Left renal pelvis (tissue), 4 donors: ENCODE measurements around the gene MAB21L4. TPM values are rescaled to one million over a fixed set of nuclear protein-coding genes. Genes with fewer than 3 reads are reported as not detected.

ENCODE experiments used
- DNase-seq, 4 donors: peaks; one replicate each; pipeline ENCODE4 v3.0.0-alpha.2; 2013; ENCODE audit warnings: low read depth in 4 of 4, low spot score in 3 of 4
- polyA plus RNA-seq, 4 donors: library from polyadenylated mRNA; unstranded; fragments of 120-200 nt; gene quantifications; one replicate each; pipeline ENCODE4 v1.2.1, GENCODE V29; 2013; ENCODE audit not compliant: insufficient read length in 4 of 4

MAB21L4 gene
- polyA plus RNA-seq, 4 donors, result 0.18 to 2.5 (median 1.6) TPM

DNA sequence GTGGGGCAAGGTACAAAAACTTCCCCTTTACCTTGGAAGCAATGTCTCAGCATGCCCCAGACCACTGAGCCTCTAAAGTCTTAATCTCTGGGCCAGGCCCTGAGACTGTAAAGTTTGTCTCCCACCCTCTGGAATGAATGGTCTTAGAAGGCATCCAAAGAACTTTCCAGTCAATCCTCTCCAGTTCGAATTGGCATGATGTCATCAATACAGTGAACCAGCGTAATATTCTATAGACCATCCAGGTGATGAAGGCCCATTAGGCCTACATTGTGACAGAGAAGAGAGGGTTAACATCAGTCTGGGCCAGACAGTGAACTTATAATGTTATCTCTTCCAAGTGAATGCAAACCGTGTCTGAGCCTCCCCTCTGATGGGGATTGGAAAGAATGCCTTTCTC is 11.2 kb downstream of the MAB21L4 start:
- no peak for DNase-seq

DNA sequence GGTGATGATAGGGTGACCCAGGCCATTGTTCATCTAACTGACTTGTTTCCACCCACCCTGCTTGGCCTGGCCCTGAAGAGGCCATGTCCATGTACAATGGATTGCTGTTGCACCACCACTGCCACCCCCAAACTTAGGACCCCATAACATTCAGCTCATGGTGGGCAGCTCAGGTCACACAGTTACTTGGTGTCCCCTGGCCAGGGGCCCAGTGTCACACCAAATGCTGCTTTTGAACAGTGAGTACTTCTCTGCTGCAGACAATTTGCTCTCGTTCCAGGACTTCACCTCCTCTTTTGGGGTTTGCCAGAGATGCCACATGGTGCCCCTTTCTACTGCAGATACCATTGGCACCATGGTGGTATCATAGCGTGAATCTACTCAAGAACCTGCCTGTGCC is 11.7 kb downstream of the MAB21L4 start:
- DNase-seq, result no peak

DNA sequence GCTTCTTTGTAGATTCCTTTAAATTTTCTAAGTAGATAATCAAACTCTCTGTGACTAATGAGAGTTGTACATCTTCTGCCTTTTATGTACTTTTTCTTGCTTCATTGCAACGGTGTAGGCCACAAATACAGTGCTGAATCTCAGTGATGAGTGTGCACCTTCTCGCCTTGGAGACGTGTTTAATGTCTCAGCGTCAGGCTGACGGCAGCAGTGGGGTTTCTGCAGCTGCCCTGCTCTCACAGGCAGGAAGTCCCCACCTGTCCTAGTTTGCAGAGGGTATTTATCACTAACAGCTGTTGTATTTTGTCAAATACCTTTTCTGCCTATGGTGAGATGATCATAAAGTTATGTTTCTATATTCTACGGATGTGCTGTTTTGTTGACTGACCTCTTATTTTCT is 14.0 kb downstream of the MAB21L4 start:
- no peak for DNase-seq

DNA sequence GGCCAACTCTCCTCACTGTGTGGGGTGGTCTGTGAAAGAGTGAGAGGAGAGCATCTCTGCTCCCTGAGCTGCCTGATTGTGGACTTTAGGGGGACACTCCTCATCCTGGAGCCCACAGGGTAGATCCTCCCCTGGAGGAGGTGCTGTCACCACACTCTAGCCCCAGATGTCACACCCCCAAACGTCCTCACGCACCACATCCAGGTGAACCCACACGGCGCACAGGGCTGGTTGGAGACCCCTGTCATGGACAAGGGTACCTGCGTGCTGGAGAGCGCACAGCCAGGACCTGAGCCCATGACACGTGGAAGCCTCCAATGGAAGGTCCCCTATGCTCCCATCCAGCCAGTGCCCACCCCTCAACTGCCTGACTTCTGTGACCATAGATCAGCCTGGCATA is 16.9 kb downstream of the MAB21L4 start:
- DNase-seq, result no peak

DNA sequence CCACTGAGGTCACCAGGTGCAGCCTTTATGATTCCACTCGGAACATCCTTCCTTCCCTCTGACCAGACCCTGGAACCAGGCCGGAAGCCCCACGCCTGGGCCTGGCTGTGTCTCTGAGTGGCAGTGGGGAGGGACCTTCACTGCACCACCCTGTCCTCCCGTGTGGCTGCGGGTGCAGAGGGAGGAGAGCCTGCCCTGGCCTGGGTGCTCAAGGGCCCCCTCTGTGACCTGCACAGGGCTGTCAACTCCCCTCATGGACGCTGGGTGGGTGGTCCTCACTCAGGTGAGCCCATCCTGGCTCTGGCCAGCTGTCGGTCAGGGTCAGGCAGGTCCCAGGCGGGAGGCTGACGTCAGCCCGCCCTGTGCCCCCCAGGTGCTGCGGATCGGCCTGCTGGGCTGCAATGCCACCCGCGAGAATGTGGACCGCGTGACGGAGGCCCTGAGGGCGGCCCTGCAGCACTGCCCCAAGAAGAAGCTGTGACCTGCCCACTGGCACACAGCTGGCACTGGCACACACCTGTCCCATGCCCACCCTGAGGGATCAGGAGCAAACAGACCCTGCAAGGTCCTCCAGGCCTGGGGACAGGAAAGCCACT is 17.5 kb downstream of the MAB21L4 start:
- DNase-seq, result no peak

DNA sequence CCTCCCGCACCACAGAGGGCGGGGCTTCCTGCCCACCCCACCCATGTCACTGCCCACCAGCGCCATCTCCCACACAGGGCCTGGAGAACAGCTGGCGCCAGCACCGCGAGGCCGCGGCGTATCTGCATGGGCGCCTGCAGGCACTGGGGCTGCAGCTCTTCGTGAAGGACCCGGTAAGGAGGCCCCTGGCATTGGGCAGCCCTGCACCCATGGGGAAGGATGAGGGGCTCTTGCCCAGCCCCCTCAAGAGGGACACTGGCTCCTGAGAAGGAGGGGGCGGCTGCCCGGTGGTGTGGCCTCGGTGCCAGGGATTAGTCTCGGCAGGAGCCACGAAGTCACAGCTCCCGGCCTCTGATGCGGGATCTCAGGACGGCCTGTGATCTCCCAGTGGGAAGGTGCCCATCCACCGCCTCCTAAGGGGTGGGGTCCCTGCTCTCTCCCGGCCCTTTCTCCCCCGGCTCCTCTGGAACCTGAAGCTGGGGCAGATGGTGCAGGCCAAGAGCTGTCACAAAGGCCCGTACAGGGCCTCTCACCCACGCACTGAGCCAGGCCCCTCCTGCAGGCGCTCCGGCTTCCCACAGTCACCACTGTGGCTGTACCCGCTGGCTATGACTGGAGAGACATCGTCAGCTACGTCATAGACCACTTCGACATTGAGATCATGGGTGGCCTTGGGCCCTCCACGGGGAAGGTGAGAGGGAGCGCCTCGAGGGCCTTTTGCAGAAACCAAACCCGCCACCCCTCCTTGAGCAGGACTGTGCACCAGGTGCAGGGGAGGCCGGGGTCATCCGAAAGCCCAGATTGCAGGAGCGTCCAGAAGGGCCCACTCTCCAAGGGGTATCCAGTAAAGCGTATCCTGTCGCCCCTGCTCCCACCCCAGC is 18.3 kb downstream of the MAB21L4 start:
- no peak for DNase-seq

DNA sequence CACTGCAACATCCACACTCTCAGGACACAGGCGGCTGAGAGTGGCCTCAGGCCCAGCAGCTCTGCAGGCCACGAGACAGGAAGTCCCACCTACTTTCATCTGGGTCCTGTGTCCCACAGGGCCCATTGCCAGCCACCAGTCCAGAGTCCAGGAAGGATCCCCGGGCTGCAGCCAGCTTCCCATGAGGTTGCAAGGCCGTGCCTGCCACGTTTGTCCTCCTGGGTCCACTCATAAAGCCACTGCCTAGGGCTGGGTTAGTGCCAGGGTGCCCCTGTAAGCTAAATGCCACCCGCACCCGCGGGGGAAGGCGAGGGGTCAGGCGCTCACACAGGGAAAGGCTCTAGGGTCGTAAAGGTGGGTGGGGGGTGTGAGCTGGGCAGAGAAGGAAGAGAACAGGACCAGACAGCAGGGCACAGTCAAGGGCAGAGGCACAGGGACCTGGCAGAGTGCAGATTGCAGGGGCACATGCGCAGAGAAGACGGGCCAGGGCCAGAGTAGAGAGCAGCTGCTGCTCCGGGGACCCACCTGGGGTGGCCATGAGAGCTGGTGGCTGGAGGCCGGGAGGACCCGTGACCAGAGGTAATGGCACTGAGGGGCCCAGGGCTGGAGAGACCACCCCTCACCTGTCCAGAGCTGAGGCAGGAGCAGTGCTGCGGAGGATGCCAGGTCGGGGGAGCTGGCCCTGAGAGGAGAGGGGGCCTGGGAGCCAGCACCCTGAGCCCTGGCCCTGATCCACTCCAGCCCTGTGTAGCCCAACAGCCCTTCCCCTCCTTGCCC is 19.3 kb downstream of the MAB21L4 start:
- DNase-seq, result no peak

DNA sequence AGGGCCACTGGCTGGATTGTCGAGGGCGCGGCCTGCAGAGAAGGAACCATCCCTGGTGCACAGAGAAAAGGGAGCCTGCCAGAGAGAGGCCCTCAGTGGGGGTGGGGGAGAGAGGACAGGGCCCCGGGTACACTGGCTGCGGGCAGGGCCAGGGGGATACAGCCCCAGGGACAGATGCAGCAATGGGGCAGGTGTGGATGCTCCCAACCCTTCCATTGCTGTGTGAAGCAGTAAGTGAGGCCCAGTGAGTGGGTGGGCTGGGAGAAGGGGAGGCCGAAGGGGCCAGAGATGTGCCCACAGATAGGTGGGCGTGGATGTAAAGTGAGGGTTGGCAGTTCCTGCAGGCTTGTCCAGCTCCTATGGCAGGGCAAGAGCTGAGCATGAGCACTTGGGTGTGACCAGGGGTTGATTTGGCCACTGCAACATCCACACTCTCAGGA is 19.9 kb downstream of the MAB21L4 start:
- no peak for DNase-seq

DNA sequence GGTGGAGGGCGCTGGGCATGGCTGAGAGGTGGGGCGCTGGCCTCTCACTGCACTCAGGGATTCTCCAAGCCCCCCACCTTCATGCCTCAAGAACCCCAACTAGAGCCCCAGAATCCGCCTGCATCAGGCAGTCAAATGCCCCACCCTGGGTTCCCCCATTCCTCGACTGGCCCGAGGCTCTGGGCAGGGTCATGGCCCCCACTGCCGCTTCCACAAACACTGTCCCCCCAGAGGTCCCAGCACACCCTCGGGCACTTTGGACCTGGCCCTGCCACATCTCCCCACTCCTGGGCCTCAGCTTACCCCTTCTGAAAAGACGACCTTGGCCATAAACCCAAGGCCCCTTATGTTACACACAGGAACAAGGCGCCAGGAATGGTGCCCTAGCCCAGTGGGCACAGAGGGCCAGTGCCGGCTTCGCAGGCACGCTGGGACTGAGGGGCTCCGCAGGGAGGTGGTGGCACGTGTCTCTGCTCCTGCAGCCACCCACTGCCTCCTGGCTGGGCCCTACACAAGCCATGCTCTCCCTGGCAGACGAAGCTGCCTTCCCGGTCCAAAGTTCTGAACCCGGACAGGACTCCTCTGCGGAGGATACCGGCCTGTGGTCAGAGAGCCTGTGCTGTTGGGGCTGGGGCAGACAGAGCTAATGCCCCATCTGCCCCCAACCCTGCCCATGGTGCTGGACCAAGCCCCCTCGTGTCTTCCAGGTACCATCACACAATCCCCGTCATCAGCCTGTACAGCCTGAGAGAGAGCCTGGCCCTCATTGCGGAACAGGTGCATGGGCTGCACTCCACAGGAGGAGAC is 20.5 kb downstream of the MAB21L4 start:
- DNase-seq, result no peak

DNA sequence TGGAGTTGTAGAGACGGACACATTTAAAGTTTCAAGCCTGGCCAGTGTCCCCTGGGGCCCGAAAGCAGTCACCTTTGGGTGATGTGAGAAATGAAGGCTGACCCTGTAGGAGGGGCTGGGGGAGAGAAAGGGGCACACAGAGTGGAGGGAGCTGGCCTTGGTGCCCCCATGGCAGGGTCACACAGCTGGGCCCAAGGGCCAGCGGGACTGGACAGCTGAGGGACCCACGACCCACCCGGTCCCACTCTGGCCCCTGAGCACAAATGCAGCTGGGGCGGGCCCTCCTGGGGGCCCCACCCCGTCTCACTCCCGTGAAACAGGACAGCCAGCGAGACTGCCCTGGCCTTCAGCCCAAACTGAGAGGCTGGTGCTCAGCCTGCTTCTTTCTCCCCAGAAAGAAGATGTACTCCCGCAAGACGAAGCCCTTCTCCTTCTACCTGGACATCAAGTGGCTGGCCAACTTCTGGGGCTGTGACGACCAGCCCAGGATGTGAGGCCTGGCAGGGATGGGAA is 21.2 kb downstream of the MAB21L4 start:
- no peak for DNase-seq

DNA sequence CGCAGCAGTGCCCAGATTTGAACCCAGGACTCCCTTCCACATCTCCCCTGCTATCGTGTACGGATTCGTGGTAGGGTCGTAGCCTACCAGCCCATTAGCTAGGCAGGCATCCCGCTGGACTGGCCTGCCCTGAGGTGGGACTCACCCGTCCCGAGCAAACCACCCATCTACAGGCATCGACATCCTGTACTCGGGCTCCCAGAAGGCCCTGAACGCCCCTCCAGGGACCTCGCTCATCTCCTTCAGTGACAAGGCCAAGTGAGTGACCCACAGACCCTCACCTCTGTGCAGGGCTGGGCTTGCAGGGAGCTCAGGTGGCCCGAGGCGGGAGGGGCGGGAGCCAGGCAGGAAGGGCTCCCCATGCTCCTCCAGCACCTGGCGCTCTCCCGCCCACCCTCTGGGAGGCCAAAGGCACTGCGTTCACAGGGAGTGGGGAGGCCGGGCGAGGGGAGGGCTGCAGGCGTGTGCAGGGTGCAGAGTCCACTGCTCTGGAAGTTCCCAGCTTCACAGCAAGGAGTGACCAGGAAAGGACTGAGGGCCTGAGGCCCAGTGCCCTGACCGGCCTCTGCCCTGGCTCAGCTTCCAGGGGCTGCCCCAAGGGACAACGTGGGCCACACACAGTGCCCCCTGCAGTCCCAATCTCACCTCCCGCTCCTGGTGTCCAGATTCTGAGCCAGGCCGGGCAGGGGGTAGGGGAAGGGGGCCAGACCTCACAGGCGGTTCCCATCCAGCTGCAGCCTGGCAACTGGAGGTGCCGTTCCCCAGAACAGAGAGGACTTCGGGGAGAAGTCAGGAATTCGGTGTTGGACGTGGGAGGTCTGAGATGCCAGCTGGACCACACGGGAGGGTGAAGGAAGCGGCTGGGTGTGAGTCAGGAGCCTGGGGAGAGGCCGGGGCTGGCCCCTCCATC is 21.9 kb downstream of the MAB21L4 start:
- no peak for DNase-seq

DNA sequence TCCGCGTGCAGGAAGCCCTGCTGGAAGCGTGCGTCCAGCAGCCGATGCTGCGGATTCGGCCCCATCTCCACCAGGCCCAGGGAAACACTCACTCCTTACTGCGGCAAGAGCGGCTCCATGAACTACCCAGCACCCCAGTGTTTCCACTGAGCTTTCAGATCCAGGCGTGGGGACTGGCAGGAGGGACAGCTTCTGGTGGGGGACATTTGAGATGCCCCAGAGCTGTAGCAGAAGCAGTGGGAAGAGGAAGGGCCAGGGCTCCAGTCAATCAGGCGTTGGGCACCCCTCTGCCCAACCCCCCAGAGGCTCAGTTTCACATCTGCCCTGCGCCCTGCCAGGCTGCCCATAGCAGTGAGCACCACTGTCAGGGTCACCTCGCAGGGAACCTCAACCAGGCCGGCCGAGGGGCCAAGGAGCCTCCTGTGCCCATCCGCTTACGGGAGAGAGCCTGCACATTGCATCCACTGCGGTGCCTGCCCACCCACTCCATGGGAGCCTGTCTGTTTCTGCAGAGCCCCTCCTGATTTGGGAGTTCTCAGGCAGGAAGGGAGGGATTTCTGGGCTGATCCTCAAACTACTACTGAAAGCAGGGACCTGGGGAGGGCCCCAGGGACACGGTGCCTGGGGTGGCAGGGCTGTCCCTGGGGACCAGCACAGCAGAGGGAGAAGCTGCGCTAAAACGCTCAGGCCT is 22.7 kb downstream of the MAB21L4 start:
- no peak for DNase-seq

DNA sequence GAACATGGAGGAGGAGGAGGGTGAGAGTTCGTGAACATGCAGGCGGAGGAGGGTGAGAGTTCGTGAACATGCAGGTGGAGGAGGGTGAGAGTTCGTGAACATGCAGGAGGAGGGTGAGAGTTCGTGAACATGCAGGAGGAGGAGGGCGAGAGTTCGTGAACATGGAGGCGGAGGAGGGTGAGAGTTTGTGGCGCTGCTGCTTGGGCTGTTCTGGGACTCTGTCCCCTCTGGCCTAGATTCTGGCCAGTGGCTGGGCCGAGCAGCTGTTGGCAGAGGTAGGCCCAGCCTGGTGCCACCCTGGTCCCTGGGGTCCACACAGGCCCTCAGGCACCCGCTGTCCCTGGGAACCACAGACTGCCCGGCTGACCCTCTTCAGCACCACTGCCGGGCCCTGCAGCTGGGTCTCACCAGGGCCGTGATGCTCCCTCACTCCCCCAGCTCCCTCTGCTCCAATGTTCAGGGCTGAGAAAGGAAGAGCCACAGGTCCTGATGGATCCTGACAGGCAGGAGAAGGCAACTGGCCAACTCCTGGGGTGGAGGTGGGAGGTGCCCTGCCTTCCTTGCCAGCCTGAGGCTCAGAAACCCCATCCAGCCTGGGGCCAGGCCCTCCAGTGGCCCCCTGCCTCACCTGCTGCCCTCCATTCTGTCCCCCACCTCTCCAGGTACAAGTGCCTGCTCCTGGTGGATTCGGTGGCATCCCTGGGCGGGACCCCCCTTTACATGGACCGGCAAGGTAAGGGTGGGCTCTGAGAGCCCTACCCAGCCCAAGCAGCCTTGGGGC is 23.4 kb downstream of the MAB21L4 start:
- DNase-seq, result no peak

DNA sequence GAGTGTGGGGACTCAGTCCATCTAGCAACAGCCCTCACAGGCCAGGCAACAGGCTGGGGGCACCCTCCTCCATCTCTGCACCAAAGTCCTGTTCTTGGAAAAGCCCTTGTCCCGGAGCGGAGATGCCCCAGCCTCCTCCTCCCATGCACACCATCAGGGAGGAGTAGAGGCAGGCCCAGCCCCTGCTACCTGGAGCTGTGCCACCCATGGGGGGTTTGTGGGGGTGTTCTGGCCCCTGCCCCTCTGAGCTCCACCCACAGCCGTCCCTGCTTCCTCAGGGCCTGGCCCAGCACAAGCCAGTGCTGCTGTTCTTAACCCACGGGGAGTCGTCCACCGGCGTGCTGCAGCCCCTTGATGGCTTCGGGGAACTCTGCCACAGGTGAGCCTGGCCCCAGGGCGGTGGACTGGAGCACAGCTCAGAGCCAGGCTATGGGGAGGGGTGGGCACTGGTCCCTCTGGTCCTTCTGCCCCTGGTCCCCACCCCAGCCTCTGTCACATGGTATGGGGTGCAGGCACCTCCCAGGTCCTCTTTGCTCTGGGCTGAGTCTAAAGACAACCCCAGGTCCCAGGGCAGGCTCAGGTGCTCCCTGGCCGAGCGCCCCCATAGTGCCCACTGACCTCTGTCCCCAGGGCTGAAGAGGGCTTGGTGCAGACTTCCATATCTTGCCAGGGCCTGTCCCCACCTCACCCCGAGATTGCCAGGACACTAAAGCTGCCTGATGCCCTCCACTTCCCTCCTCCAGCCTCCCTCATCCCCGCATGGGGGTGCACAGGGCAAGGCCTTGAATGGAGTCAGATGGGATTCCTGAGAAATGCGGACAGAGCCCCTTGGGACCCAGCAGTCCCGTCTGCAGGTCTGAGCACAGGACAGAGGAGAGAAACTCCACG is 24.6 kb downstream of the MAB21L4 start:
- DNase-seq, result no peak

DNA sequence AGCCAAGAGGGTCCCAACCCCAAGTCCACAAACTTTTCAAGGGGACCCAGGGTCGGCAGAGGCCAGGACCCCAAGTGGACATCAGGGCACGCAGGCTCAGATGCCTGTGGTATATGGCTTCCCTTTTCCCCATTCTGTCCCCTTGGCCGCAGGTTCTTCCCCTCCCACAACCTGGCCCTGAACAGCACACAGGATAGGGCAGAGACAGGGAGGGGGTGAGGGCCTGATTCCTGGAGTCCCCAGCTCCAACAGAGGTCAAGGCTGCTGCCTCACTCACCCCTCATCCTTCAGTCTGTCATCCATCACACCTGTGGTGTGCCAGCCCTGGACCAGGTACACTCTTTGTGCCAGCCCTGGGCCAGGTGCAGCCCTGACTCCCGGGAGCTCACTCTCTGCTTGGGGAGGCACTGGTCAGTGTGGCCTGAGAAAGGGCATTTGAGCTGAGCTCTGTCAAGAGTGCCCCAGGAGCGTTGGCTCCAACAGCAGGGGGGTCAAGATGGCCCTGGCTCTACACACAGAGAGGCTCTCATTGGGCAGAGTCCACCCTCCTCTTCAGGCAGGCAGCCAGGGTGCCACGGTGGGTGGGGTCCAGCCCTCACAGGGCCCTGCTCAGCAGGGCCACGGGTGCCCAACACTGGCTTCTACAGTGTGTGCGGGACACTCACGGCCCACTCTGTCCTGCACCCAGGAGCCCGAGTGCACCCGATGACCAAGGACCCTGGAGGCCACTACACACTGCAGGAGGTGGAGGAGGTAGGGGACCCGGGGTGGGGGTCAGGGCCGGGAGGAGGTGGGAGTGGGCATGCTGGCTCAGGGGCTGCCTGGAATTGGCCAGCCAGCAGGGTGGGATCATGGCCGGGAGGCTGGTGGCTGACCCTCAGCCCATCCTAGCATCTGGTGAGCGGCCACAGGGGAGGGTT is 25.7 kb downstream of the MAB21L4 start:
- no peak for DNase-seq
